Neural cell (in vitro differentiated cells): ENCODE data around the gene DNM3. TPM values are rescaled to one million over a fixed set of nuclear protein-coding genes. Genes with fewer than 3 reads are reported as not detected.

Experiments
- H2AFZ ChIP-seq: fragments of 200-600, 300-800 bp; sonication (generic), shearing (Covaris generic); 2 replicates; pipeline ENCODE4 v1.6.0; 2014; ENCODE audit warnings: low read depth, mild to moderate bottlenecking, antibody characterized with exemption, low read length, moderate library complexity
- H3F3A ChIP-seq: fragments of 200-600 bp; shearing (Covaris generic); 2 replicates; pipeline ENCODE4 v1.6.1; 2016; ENCODE audit warnings: mild to moderate bottlenecking, moderate library complexity, mixed read lengths, antibody characterized with exemption, low read length; ENCODE audit not compliant: insufficient read depth, poor library complexity, severe bottlenecking
- H3K27ac ChIP-seq: fragments of 200-600, 300-800 bp; sonication (generic), shearing (Covaris generic); 2 replicates; pipeline ENCODE4 v1.5.1; 2014; ENCODE audit warnings: mild to moderate bottlenecking, low read length, moderate library complexity
- H3K27me3 ChIP-seq: fragments of 300-800, 200-600 bp; sonication (generic), shearing (Covaris generic); 2 replicates; pipeline ENCODE4 v1.6.0; 2014; ENCODE audit warnings: mild to moderate bottlenecking, low read depth, low read length, moderate library complexity; ENCODE audit not compliant: insufficient read depth
- H3K36me3 ChIP-seq: fragments of 300-800, 200-600 bp; sonication (generic), shearing (Covaris generic); 2 replicates; pipeline ENCODE4 v1.5.1; 2014; ENCODE audit warnings: mild to moderate bottlenecking, antibody characterized with exemption, low read length, moderate library complexity; ENCODE audit not compliant: insufficient read depth
- H3K4me2 ChIP-seq: fragments of 300-800, 200-600 bp; sonication (generic), shearing (Covaris generic); 2 replicates; pipeline ENCODE4 v1.6.0; 2014; ENCODE audit warnings: mild to moderate bottlenecking, low read length
- H3K4me3 ChIP-seq: fragments of 300-800, 200-600 bp; sonication (generic), shearing (Covaris generic); 2 replicates; pipeline ENCODE4 v1.5.1; 2014; ENCODE audit warnings: mild to moderate bottlenecking, low read length, moderate library complexity
- H3K79me2 ChIP-seq: fragments of 200-600 bp; shearing (Covaris generic); replicated peaks from 2 replicates; pipeline ENCODE4 v1.6.0; 2014; ENCODE audit warnings: mild to moderate bottlenecking, low read length, moderate library complexity; ENCODE audit not compliant: insufficient read depth
- H3K9ac ChIP-seq: fragments of 300-800, 200-600 bp; sonication (generic), shearing (Covaris generic); 2 replicates; pipeline ENCODE4 v1.6.1; 2016; ENCODE audit warnings: mild to moderate bottlenecking, low read length, mixed read lengths
- H3K9me2 ChIP-seq: fragments of 200-600 bp; shearing (Covaris generic); 2 replicates; pipeline ENCODE4 v1.6.1; 2016; ENCODE audit warnings: mild to moderate bottlenecking, low read length, mixed read lengths; ENCODE audit not compliant: insufficient read depth
- H3K9me3 ChIP-seq: fragments of 200-600, 300-800 bp; sonication (generic), shearing (Covaris generic); 2 replicates; pipeline ENCODE4 v1.6.1; 2016; ENCODE audit warnings: mild to moderate bottlenecking, mixed run types, low read length, moderate library complexity, mixed read lengths
- H4K20me1 ChIP-seq: fragments of 200-600 bp; shearing (Covaris generic); 2 replicates; pipeline ENCODE4 v1.6.1; 2016; ENCODE audit warnings: mild to moderate bottlenecking, mixed run types; ENCODE audit not compliant: insufficient read depth
- EP300 ChIP-seq: fragments of 450-650 bp; conservative IDR thresholded peaks from 2 replicates; pipeline ENCODE4 v1.6.1; 2014; ENCODE audit warnings: antibody characterized with exemption, mild to moderate bottlenecking, moderate library complexity; ENCODE audit not compliant: poor library complexity, severe bottlenecking
- EZH2 ChIP-seq: fragments of 200-600, 300-800 bp; shearing (Covaris generic), sonication (generic); IDR thresholded peaks from 2 replicates; pipeline ENCODE4 v1.6.1; 2014; ENCODE audit warnings: antibody characterized with exemption, low read length, borderline replicate concordance, mild to moderate bottlenecking; ENCODE audit not compliant: insufficient read depth, poor library complexity, severe bottlenecking
- MXI1 ChIP-seq: fragments of 450-650 bp; conservative IDR thresholded peaks from 2 replicates; pipeline ENCODE4 v1.6.1; 2014; ENCODE audit warnings: antibody characterized with exemption, mild to moderate bottlenecking; ENCODE audit not compliant: poor library complexity, severe bottlenecking
- POLR2AphosphoS5 ChIP-seq: IDR thresholded peaks from 2 replicates; pipeline ENCODE4 v1.6.1; 2012
- RAD21 ChIP-seq: fragments of 450-650 bp; conservative IDR thresholded peaks from 2 replicates; pipeline ENCODE4 v1.6.1; 2014; ENCODE audit warnings: antibody characterized with exemption, mild to moderate bottlenecking, moderate library complexity
- SMC3 ChIP-seq: fragments of 450-650 bp; conservative IDR thresholded peaks from 2 replicates; pipeline ENCODE4 v1.6.1; 2014; ENCODE audit warnings: antibody characterized with exemption, mild to moderate bottlenecking, moderate library complexity; ENCODE audit not compliant: poor library complexity
- TAF1 ChIP-seq: IDR thresholded peaks from 2 replicates; pipeline ENCODE4 v1.6.1; 2012; ENCODE audit warnings: low read depth
- polyA plus RNA-seq: library from polyadenylated mRNA; depleted of rRNA; stranded (reverse); fragments of >200 nt; gene quantifications from 2 replicates; pipeline ENCODE4 v1.2.3, GENCODE V29; 2014
- TF ChIP-seq, protein P1 (sequence below): fragments of 450-650 bp; IDR thresholded peaks from 2 replicates; pipeline ENCODE4 v1.5.1; 2014; ENCODE audit warnings: antibody characterized with exemption, mild to moderate bottlenecking, moderate library complexity; ENCODE audit not compliant: poor library complexity, severe bottlenecking
- TF ChIP-seq, protein P2 (sequence below): IDR thresholded peaks from 2 replicates; pipeline ENCODE4 v1.6.1; 2012; ENCODE audit warnings: borderline replicate concordance

DNM3 gene
- polyA plus RNA-seq, 1 donor from 2014 or later = 37.1 TPM

DNA sequence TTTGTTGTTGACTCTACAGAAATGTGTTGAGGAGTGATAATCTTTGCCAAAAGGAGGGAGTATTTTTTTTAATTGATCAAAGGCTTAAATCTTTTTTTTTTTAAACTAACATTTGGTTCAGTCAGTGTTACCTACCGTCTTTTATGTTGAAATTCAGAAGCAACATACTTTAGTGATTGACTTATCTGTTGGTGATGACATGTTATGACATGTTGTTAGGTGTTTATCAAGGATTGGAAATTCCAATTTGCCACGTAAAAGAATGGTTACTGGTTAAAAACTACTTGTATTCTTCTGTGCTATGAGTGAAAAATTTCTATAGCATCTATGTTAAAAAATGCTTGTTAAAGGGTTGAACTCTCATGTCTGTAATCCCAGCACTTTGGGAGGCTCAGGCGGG lies 61.2 kb downstream of the DNM3 start:
- no peak overlapping the region for H3K4me3 ChIP-seq
- H3K27me3 ChIP-seq = no peaks in the 10 kb centered on the region
- no peak overlapping the region for H3K27ac ChIP-seq
- H3K9me2 ChIP-seq = no peaks in the 10 kb centered on the region
- H3K36me3 ChIP-seq = no peaks in the 10 kb centered on the region
- no peaks in the 10 kb centered on the region for H4K20me1 ChIP-seq
- H3K9me3 ChIP-seq = no peaks in the 10 kb centered on the region
- H3K9ac ChIP-seq = no peak overlapping the region
- peak; percentile 24 for TF ChIP-seq EP300
- TF ChIP-seq, protein P1, sequence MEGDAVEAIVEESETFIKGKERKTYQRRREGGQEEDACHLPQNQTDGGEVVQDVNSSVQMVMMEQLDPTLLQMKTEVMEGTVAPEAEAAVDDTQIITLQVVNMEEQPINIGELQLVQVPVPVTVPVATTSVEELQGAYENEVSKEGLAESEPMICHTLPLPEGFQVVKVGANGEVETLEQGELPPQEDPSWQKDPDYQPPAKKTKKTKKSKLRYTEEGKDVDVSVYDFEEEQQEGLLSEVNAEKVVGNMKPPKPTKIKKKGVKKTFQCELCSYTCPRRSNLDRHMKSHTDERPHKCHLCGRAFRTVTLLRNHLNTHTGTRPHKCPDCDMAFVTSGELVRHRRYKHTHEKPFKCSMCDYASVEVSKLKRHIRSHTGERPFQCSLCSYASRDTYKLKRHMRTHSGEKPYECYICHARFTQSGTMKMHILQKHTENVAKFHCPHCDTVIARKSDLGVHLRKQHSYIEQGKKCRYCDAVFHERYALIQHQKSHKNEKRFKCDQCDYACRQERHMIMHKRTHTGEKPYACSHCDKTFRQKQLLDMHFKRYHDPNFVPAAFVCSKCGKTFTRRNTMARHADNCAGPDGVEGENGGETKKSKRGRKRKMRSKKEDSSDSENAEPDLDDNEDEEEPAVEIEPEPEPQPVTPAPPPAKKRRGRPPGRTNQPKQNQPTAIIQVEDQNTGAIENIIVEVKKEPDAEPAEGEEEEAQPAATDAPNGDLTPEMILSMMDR = no peak
- TF ChIP-seq RAD21 = no peak
- H3K4me2 ChIP-seq = no peak overlapping the region
- no peak overlapping the region for H2AFZ ChIP-seq
- H3K79me2 ChIP-seq = no peaks in the 10 kb centered on the region
- peaks cover 3% of the 10 kb centered on the region for H3F3A ChIP-seq

DNA sequence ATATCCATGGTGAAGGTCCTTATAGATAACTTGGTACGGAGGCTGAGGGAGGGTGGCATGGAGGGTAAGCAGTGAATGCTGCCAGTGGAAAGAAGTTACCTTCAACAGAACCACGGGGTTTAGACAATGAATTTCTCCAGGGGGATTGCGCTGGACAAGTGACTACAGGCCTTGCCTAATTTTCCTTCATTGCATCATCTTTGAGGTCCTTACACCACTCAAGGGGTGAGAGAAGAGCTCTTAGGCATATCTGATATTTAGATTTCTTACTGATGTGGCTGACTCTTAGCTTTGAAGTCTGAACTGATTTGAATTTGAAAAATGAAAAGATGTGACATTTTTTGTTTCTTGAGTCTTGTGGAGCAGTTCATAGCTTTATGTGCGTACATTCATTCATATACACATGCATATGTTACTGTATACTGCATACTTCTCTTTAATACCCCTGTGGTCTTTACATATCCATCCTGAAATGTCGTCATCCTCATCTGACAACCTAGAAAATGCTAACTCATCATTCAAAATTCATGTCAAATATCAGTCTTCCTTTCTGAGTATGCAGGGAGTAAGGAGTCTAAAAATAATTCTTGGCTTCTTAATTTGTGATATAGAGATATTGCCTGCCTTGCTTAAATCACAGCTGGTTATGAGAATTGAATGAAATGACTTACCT lies 63.6 kb downstream of the DNM3 start:
- Histone ChIP-seq H3K27me3 (no peaks in the 10 kb centered on the region), H3K9me2 (no peaks in the 10 kb centered on the region), H3K4me2 (no peak overlapping the region), H3K4me3 (peak overlapping the region; percentile 4), H3K27ac (peak overlapping the region; percentile 4), H4K20me1 (no peaks in the 10 kb centered on the region), H3F3A (peaks cover 4% of the 10 kb centered on the region), H3K9me3 (no peaks in the 10 kb centered on the region), H2AFZ (no peak overlapping the region), H3K9ac (no peak overlapping the region), H3K79me2 (no peaks in the 10 kb centered on the region), H3K36me3 (no peaks in the 10 kb centered on the region)
- TF ChIP-seq MXI1 (no peak), RAD21 (no peak), SMC3 (no peak), EZH2 (no peak), EP300 (no peak), TAF1 (no peak), POLR2AphosphoS5 (no peak)
- TF ChIP-seq, protein P1 = no peak
- TF ChIP-seq, protein P2, sequence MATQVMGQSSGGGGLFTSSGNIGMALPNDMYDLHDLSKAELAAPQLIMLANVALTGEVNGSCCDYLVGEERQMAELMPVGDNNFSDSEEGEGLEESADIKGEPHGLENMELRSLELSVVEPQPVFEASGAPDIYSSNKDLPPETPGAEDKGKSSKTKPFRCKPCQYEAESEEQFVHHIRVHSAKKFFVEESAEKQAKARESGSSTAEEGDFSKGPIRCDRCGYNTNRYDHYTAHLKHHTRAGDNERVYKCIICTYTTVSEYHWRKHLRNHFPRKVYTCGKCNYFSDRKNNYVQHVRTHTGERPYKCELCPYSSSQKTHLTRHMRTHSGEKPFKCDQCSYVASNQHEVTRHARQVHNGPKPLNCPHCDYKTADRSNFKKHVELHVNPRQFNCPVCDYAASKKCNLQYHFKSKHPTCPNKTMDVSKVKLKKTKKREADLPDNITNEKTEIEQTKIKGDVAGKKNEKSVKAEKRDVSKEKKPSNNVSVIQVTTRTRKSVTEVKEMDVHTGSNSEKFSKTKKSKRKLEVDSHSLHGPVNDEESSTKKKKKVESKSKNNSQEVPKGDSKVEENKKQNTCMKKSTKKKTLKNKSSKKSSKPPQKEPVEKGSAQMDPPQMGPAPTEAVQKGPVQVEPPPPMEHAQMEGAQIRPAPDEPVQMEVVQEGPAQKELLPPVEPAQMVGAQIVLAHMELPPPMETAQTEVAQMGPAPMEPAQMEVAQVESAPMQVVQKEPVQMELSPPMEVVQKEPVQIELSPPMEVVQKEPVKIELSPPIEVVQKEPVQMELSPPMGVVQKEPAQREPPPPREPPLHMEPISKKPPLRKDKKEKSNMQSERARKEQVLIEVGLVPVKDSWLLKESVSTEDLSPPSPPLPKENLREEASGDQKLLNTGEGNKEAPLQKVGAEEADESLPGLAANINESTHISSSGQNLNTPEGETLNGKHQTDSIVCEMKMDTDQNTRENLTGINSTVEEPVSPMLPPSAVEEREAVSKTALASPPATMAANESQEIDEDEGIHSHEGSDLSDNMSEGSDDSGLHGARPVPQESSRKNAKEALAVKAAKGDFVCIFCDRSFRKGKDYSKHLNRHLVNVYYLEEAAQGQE = no peak
